Gastrocnemius medialis (tissue), 4 donors: Measurements from ENCODE around the gene PPCDC. TPM values are rescaled to one million over a fixed set of nuclear protein-coding genes. Genes with fewer than 3 reads are reported as not detected.

Experiments
- ATAC-seq, 2 donors: fragments of 150-250 bp; one replicate each; pipeline ENCODE4 v1.9.1; 2016
- DNase-seq, 2 donors: peaks; one replicate each; pipeline ENCODE4 v3.0.0-alpha.2; 2019
- H3K27ac ChIP-seq, 4 donors: fragments of 200-600 bp; sonication (generic); 1 replicate in 1 of 4; 2 replicates in 3 of 4; pipeline ENCODE4 v1.5.1; 2016 to 2018; ENCODE audit warnings: mild to moderate bottlenecking in 2 of 4, moderate library complexity in 1 of 4
- H3K27me3 ChIP-seq, 3 donors: fragments of 200-600 bp; sonication (generic) in 2 of 3; 1 replicate in 1 of 3; 2 replicates in 2 of 3; pipeline versions ENCODE4 v1.5.1 to v1.6.0; 2016 to 2019; ENCODE audit warnings: mild to moderate bottlenecking in 1 of 3, moderate library complexity in 1 of 3
- H3K36me3 ChIP-seq, 2 donors: fragments of 200-600 bp; sonication (generic) in 1 of 2; one replicate each; pipeline ENCODE4 v1.5.1; 2017 to 2018
- H3K4me1 ChIP-seq, 2 donors: fragments of 200-600 bp; sonication (generic) in 1 of 2; one replicate each; pipeline ENCODE4 v1.5.1; 2016 to 2017; ENCODE audit warnings: mild to moderate bottlenecking in 2 of 2
- H3K4me3 ChIP-seq, 4 donors: fragments of 200-600 bp; sonication (generic) in 3 of 4; 1 replicate in 1 of 4; 2 replicates in 3 of 4; pipeline ENCODE4 v1.5.1; 2016 to 2019; ENCODE audit warnings: mild to moderate bottlenecking in 2 of 4
- H3K9me3 ChIP-seq, 3 donors: fragments of 200-600 bp; sonication (generic) in 2 of 3; 1 replicate in 1 of 3; 2 replicates in 2 of 3; pipeline ENCODE4 v1.5.1; 2016 to 2019
- POLR2A ChIP-seq, 2 donors: fragments of 450-650 bp; IDR thresholded peaks; one replicate each; pipeline ENCODE4 v1.6.1; 2017; ENCODE audit warnings: antibody characterized with exemption in 2 of 2, mild to moderate bottlenecking in 2 of 2, moderate library complexity in 2 of 2
- in situ Hi-C, 4 donors: fragments of 200-750 bp; cut with MboI; loops; one replicate each; pipeline versions ENCODE4 v1.15.0 to v1.8.0; 2017; ENCODE audit warnings: low sequenced_read_pairs in 4 of 4
- intact Hi-C: fragments of 100-400 bp; cut with DNase I; formaldehyde crosslinking; loops from one replicate; pipeline ENCODE4 v1.15.1; 2023; ENCODE audit warnings: low total_unique reads
- total RNA-seq, 4 donors: library from RNA; depleted of rRNA; stranded (reverse); fragments of >200 nt; gene quantifications; one replicate each; pipeline versions ENCODE4 v1.1.0 to v1.2.3, GENCODE V29; 2016
- TF ChIP-seq, protein P1 (sequence below), 5 experiments: fragments of 450-650 bp in 3 of 5; fragments of 200-600 bp in 2 of 5; sonication (generic) in 2 of 5; IDR thresholded peaks in 4 of 5; conservative IDR thresholded peaks in 1 of 5; 1 replicate in 4 of 5; 2 replicates in 1 of 5; pipeline ENCODE4 v1.5.1; 2016 to 2019; ENCODE audit warnings: antibody characterized with exemption in 5 of 5, mild to moderate bottlenecking in 3 of 5, moderate library complexity in 3 of 5

The PPCDC gene
- total RNA-seq, 4 donors from 2014 or later = 5.5 to 20.2 (median 11.9) TPM

DNA sequence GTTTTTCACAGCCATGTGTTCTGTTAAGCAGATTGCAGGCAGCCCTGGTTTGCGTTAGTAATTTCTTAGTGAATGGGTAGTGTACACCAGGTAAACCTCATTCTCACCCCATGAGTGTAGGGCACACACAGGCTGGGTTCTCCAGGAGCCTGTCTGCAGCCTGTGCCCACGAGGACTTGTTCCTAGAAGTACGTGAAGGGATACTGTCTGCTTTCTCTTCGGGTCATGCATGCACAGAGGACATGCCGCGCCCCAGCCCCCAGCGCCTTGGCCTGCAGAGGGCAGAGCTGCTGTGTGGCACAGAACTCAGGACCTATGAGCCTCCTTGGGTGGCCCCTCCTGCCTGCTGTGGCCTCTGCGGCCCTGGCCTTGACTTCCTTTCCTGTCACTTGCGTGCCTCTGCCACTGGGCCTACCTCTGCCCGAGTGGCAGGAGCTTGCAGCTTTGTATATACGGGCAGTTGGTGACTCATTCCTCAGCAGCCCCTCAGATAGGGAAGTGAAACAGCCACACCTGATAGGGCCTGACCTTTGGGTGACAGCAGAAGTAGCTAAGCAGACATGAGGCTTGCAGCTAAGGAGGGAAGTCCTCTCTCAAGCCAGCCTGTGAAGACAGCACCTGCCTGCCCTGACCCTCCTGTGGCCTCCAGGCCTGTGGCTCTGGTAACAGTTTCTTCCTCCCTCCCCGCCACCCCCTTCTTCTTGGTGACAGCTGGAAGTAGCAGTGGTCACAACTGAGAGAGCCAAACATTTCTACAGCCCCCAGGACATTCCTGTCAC, 19.5 kb downstream of the PPCDC start:
- H3K36me3 ChIP-seq = no peaks in the 10 kb centered on the region
- no peaks in the 10 kb centered on the region for H3K27me3 ChIP-seq
- intact Hi-C loops (loop anchor here (1.0 kb wide), 2 partner anchors 12 to 161 kb away; no protein-coding TSS in a partner anchor), in situ Hi-C loops (no loop called here)
- ATAC-seq = peak; percentile 18 to 28
- no peak for TF ChIP-seq POLR2A (IDR thresholded peaks at IDR 0.05)
- TF ChIP-seq, protein P1, sequence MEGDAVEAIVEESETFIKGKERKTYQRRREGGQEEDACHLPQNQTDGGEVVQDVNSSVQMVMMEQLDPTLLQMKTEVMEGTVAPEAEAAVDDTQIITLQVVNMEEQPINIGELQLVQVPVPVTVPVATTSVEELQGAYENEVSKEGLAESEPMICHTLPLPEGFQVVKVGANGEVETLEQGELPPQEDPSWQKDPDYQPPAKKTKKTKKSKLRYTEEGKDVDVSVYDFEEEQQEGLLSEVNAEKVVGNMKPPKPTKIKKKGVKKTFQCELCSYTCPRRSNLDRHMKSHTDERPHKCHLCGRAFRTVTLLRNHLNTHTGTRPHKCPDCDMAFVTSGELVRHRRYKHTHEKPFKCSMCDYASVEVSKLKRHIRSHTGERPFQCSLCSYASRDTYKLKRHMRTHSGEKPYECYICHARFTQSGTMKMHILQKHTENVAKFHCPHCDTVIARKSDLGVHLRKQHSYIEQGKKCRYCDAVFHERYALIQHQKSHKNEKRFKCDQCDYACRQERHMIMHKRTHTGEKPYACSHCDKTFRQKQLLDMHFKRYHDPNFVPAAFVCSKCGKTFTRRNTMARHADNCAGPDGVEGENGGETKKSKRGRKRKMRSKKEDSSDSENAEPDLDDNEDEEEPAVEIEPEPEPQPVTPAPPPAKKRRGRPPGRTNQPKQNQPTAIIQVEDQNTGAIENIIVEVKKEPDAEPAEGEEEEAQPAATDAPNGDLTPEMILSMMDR (IDR thresholded peaks at IDR 0.05 in 4 of 5, conservative IDR thresholded peaks at IDR 0.05 in 1 of 5) = peak in 3 of 5 experiments; percentile 22 to 36 (median 26)
- DNase-seq = peak in 1 of 2 donors; percentile 60
- H3K27ac ChIP-seq = peak overlapping the region; percentile 71 to 80 (median 78)
- H3K4me1 ChIP-seq = peaks cover 61 to 64% of the 10 kb centered on the region in 2 donors
- H3K4me3 ChIP-seq = no peak overlapping the region
- H3K9me3 ChIP-seq = no peaks in the 10 kb centered on the region

DNA sequence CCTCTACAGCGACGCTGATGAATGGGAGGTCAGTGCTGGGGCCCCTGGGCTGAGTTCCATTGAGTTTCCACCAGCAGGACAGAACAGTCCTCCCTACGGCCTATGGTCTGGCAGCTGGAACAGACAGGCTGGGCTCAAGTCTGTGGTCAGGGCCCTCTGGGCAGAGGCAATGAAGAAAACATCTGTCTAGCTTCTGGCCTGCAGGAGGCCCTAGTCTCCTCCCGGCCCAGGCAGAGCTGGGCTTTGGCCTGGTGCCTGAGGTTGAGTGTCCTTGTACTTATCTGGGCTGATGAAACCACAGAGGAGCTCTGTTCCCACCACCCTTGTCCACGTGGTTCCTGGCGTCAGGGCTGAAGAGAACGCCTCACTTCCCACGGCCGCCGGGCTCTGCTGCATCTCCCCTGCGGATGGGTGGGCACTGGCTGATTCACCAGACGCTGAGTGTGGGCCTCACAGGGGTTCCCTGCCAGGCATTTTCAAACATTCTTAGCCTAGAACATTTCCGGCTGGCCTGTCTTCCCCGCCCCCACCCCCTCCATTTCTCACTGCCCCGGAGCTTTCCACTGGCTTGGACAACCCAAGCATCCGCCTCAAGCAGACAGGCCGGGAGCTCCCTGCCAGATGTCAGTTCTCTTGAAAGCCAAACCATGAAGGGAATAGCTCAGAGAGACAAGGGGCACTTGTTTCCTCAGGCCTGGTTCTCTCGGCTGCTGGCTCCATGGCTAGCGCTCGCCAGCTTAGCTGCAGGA, 20.3 kb downstream of the PPCDC start:
- peaks cover 64 to 66% of the 10 kb centered on the region in 2 donors for H3K4me1 ChIP-seq
- peak; percentile 89 to 92 for DNase-seq
- no peaks in the 10 kb centered on the region for H3K9me3 ChIP-seq
- in situ Hi-C loops (no loop called here), intact Hi-C loops (loop anchor here (1.0 kb wide), 2 partner anchors 12 to 161 kb away; no protein-coding TSS in a partner anchor)
- TF ChIP-seq, protein P1 (IDR thresholded peaks at IDR 0.05 in 4 of 5, conservative IDR thresholded peaks at IDR 0.05 in 1 of 5) = peak in 2 of 5 experiments; percentile 18 to 42
- peak in 1 of 2 donors; percentile 31 for TF ChIP-seq POLR2A (IDR thresholded peaks at IDR 0.05)
- peak; percentile 86 to 91 for ATAC-seq
- H3K27me3 ChIP-seq = no peaks in the 10 kb centered on the region
- H3K27ac ChIP-seq = peak overlapping the region; percentile 71 to 80 (median 78)
- no peaks in the 10 kb centered on the region for H3K36me3 ChIP-seq
- peak overlapping the region in 2 of 4 donors; percentile 20 to 28 for H3K4me3 ChIP-seq

DNA sequence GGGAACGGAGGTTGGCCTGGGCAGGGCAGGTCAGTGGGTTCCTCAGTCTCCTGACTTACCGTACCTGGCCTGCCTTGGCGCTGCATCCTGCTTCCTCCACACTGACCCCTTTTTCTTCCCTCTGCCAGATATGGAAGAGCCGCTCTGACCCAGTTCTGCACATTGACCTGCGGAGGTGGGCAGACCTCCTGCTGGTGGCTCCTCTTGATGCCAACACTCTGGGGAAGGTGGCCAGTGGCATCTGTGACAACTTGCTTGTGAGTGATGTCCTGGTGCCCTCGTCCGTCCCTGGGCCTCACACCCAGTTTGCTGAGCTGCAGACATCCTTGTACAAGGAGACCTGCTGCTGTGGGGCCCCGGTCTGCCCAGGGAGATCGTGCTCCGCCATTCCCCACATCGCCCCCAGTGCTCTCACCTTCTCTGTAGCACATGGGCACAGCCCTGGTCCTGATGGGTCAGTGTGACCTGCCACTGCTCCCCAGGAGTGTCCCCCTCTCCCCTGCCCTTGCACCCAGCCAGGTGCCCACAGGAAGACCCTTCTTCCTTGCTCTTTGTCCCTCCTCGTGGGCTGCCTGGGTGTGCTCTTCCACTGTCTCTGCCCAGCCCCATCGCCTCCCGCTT, 21.0 kb downstream of the PPCDC start:
- intact Hi-C loops = no loop called here
- no peak for ATAC-seq
- no peak for TF ChIP-seq POLR2A (IDR thresholded peaks at IDR 0.05)
- TF ChIP-seq, protein P1 (IDR thresholded peaks at IDR 0.05 in 4 of 5, conservative IDR thresholded peaks at IDR 0.05 in 1 of 5) = no peak

DNA sequence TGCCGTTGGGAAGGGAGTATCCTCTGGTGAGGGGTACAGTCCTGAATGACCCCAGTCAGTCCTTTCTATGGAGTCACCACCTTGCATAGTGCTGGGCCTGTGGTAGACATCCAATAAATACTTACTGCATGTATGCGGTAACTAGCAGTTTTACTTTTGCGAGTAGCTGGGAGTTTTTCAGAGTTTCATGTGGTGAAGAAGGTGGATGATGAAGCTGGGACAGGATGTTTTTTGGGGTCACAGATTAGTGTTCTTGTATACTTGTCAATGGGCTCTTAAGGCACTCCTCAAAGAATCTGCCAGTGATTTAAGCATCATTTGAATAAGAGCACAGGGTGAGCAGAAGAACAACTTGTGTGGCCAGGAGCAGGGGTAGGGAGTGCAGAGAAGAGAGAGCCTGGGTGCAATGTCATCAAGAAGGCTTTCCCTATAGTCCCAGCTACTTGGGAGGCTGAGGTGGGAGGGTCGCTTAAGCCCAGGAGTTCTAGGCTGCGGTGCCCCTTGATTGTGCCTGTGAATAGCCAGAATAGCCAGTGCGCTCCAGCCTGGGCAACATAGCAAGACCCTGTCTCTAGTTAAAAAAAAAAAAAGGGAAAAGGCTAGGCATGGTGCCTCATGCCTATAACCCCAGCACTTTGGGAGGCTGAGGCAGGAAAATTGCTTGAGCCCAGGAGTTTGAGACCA, 22.1 kb downstream of the PPCDC start:
- ATAC-seq = no peak
- peaks cover 68 to 78% of the 10 kb centered on the region in 2 donors for H3K4me1 ChIP-seq
- in situ Hi-C loops (no loop called here), intact Hi-C loops (no loop called here)
- DNase-seq = no peak
- peak overlapping the region; percentile 71 to 80 (median 78) for H3K27ac ChIP-seq
- no peak overlapping the region for H3K4me3 ChIP-seq
- H3K27me3 ChIP-seq = no peaks in the 10 kb centered on the region
- TF ChIP-seq, protein P1 (IDR thresholded peaks at IDR 0.05 in 4 of 5, conservative IDR thresholded peaks at IDR 0.05 in 1 of 5) = no peak
- no peak for TF ChIP-seq POLR2A (IDR thresholded peaks at IDR 0.05)
- H3K9me3 ChIP-seq = no peaks in the 10 kb centered on the region
- no peaks in the 10 kb centered on the region for H3K36me3 ChIP-seq

More for the DNA sequence above, 21.0 kb downstream of the PPCDC start:
- Histone ChIP-seq H3K27ac (peak overlapping the region; percentile 71 to 80 (median 78)), H3K4me3 (peak overlapping the region in 2 of 4 donors; percentile 20 to 28), H3K9me3 (no peaks in the 10 kb centered on the region), H3K27me3 (no peaks in the 10 kb centered on the region), H3K4me1 (peaks cover 64 to 68% of the 10 kb centered on the region in 2 donors), H3K36me3 (no peaks in the 10 kb centered on the region)
- in situ Hi-C loops = no loop called here
- DNase-seq = no peak
